Inferior parietal cortex (tissue), 1 donor: ENCODE measurements around the gene PLCL2.

Source experiments
- DNase-seq: peaks from one replicate; pipeline ENCODE4 v3.0.0-alpha.2; 2016; ENCODE audit errors: extremely low spot score

The PLCL2 gene

GRCh38 chr3:16884748-16885592, at the start of gene PLCL2:
PLCL2 (plus strand) TSS chr3:16884955; CDS start chr3:16885040, 85 bp downstream.
- DNase-seq, result no peak

GRCh38 chr3:16836505-16837237, 48.1 kb upstream of the PLCL2 start:
- DNase-seq, result no peak

GRCh38 chr3:16837602-16838001, 47.2 kb upstream of the PLCL2 start:
- DNase-seq, result no peak

GRCh38 chr3:16838561-16838960, 46.2 kb upstream of the PLCL2 start:
- DNase-seq, result no peak

GRCh38 chr3:16839271-16840100, 45.3 kb upstream of the PLCL2 start:
- no peak for DNase-seq

GRCh38 chr3:16840101-16840424, 44.7 kb upstream of the PLCL2 start:
- no peak for DNase-seq

GRCh38 chr3:16841041-16841753, 43.6 kb upstream of the PLCL2 start:
- no peak for DNase-seq

GRCh38 chr3:16841904-16842271, 42.9 kb upstream of the PLCL2 start:
- no peak for DNase-seq

GRCh38 chr3:16842272-16843270, 42.2 kb upstream of the PLCL2 start:
- no peak for DNase-seq

- no peak for DNase-seq
Observed at GRCh38 chr3:16844222-16844621, 40.5 kb upstream of the PLCL2 start.

GRCh38 chr3:16844791-16845190, 40.0 kb upstream of the PLCL2 start:
- no peak for DNase-seq

GRCh38 chr3:16846373-16847080, 38.2 kb upstream of the PLCL2 start:
- no peak for DNase-seq

GRCh38 chr3:16848007-16848406, 36.7 kb upstream of the PLCL2 start:
- no peak for DNase-seq

GRCh38 chr3:16849229-16849628, 35.5 kb upstream of the PLCL2 start:
- DNase-seq, result peak; percentile 57

- peak; percentile 47 for DNase-seq
Observed at GRCh38 chr3:16849795-16850194, 35.0 kb upstream of the PLCL2 start.

GRCh38 chr3:16855497-16855896, 29.3 kb upstream of the PLCL2 start:
- no peak for DNase-seq

GRCh38 chr3:16860234-16860633, 24.5 kb upstream of the PLCL2 start:
- no peak for DNase-seq

GRCh38 chr3:16861432-16861831, 23.3 kb upstream of the PLCL2 start:
- no peak for DNase-seq

GRCh38 chr3:16864610-16865313, 20.0 kb upstream of the PLCL2 start:
- no peak for DNase-seq
